ENCODE results near the gene CAPN5. TPM values are rescaled to one million over a fixed set of nuclear protein-coding genes. Genes with fewer than 3 reads are reported as not detected.
"Not testable (repeated sequence)": the region's sequence is repeated elsewhere in the genome, so short reads cannot be mapped to it uniquely, and the experiment has no call there.

CAPN5 gene
- total RNA-seq, 4 donors from 2014 or later, result 4.0 to 11.3 (median 6.0) TPM

DNA sequence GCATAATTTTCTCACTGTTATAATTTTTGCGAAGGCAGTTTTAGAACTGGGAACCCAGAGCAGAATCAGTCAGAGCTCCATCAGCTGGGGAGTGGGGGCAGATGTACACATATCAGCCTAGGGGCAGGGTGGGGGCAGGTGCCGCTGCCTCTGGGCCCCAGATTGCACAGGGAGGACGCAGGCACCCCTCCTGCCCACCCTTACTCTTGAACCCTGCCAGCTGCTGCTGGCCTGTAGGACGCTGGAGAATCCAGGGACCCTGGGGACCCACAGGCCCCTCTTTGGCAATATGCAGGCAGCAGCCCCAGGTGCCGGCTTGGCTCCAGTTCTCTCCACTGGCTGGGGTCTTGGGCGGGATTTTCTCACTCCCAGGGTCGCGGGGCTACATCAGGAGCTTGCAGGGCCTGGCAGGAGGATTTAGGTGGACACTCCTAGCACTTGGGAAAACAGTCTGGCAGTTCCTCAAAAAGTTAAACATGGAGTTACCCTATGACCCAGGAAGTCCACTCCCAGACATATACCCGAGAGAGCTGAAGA is 8.8 kb upstream of the CAPN5 start:
- WGBS, result 82% methylated on average over 2 of the region's 9 CpGs
- intact Hi-C loops (cut with DNase I), result no loop called here
- no peaks in the 10 kb centered on the region for H3K4me1 ChIP-seq
- H3K9me3 ChIP-seq, result peaks cover 0 to 20% (median 14%) of the 10 kb centered on the region in 4 donors
- no peak for TF ChIP-seq POLR2AphosphoS5 (IDR thresholded peaks at IDR 0.05)
- TF ChIP-seq, protein P1, sequence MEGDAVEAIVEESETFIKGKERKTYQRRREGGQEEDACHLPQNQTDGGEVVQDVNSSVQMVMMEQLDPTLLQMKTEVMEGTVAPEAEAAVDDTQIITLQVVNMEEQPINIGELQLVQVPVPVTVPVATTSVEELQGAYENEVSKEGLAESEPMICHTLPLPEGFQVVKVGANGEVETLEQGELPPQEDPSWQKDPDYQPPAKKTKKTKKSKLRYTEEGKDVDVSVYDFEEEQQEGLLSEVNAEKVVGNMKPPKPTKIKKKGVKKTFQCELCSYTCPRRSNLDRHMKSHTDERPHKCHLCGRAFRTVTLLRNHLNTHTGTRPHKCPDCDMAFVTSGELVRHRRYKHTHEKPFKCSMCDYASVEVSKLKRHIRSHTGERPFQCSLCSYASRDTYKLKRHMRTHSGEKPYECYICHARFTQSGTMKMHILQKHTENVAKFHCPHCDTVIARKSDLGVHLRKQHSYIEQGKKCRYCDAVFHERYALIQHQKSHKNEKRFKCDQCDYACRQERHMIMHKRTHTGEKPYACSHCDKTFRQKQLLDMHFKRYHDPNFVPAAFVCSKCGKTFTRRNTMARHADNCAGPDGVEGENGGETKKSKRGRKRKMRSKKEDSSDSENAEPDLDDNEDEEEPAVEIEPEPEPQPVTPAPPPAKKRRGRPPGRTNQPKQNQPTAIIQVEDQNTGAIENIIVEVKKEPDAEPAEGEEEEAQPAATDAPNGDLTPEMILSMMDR (IDR thresholded peaks at IDR 0.05), result no peak
- TF ChIP-seq POLR2A (IDR thresholded peaks at IDR 0.05; ENCODE audit: low read depth), result no peak
- no peak for TF ChIP-seq EP300 (IDR thresholded peaks at IDR 0.05)
- H3K27me3 ChIP-seq, result no peaks in the 10 kb centered on the region
- H3K27ac ChIP-seq (replicated peaks in 1 of 4), result no peak overlapping the region
- H3K4me3 ChIP-seq, result no peak overlapping the region
- H3K36me3 ChIP-seq, result no peaks in the 10 kb centered on the region
- DNase-seq (ENCODE audit: extremely low spot score), result no peak

DNA sequence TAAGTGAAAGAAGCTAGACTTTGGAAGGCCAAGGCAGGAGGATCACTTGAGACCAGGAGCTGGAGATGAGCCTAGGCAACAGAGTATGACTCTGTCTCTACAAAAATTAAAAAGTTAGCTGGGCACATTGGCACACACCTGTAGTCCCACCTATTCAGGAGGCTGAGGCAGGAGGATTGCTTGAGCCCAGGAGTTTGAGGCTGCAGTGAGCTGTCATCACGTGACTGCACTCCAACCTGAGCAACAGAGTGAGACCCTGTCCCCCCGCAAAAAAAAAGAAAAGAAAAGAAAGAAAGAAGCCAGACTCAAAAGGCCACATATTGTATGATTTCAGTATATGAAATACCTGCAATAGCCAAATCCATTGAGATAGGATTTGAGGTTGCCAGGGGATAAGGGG is 7.9 kb upstream of the CAPN5 start:
- intact Hi-C loops (cut with DNase I), result no loop called here
- no peak overlapping the region for H3K27ac ChIP-seq (replicated peaks in 1 of 4)
- H3K4me1 ChIP-seq, result no peaks in the 10 kb centered on the region
- H3K9me3 ChIP-seq, result peaks cover 0 to 20% (median 14%) of the 10 kb centered on the region in 4 donors
- no peaks in the 10 kb centered on the region for H3K36me3 ChIP-seq
- TF ChIP-seq EP300 (IDR thresholded peaks at IDR 0.05) (no peak), POLR2AphosphoS5 (IDR thresholded peaks at IDR 0.05) (no peak), POLR2A (IDR thresholded peaks at IDR 0.05; ENCODE audit: low read depth) (no peak)
- TF ChIP-seq, protein P1 (IDR thresholded peaks at IDR 0.05), result no peak
- H3K4me3 ChIP-seq, result no peak overlapping the region
- 81% methylated on average over 2 of the region's 2 CpGs for WGBS
- H3K27me3 ChIP-seq, result no peaks in the 10 kb centered on the region
- no peak for DNase-seq (ENCODE audit: extremely low spot score)

DNA sequence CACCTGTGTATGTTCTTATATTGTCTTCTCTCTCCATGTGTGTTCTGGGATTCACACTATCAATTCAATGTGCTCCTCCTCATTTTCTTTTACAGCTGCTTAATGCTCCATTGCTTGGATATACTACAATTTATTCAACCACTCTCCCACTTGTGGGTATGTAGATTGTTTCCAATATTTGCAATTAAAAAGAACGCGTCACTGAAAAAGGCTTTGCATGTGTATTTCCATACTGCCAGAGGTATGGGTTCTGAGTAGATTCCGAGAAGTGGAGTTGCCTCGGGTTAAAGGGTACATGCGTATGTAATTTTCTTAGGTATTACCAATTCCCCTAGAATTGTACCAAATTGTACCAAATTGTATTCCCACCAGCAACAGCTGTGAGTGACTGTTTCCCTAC is 7.0 kb upstream of the CAPN5 start:
- Histone ChIP-seq H3K27ac (replicated peaks in 1 of 4) (no peak overlapping the region), H3K27me3 (no peaks in the 10 kb centered on the region), H3K36me3 (no peaks in the 10 kb centered on the region), H3K9me3 (peaks cover 0 to 20% (median 14%) of the 10 kb centered on the region in 4 donors), H3K4me1 (no peaks in the 10 kb centered on the region), H3K4me3 (no peak overlapping the region)
- WGBS, result 93% methylated on average over 5 of the region's 5 CpGs
- intact Hi-C loops (cut with DNase I), result no loop called here
- DNase-seq (ENCODE audit: extremely low spot score), result no peak
- no peak for TF ChIP-seq POLR2A (IDR thresholded peaks at IDR 0.05; ENCODE audit: low read depth)
- no peak for TF ChIP-seq POLR2AphosphoS5 (IDR thresholded peaks at IDR 0.05)
- TF ChIP-seq, protein P1 (IDR thresholded peaks at IDR 0.05), result no peak
- TF ChIP-seq EP300 (IDR thresholded peaks at IDR 0.05), result no peak

DNA sequence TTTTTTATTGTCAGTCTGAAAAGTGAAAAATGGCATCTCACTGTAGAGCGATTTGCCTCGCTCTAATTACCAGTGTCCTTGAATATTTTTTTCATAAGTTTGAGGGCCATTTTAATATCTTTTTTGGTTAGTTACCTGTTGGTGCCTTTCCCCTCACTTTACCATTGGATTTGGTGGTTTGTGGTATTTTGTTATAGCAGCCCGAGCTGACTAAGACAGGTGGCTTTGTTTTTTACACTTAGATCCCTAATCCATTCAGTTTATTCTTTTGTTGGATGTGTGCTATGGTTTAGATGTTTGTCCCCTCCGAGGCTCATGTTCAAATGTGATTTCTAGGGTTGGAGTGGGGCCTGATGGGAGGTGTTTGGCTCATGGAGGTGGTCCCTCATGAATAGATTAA is 6.5 kb upstream of the CAPN5 start:
- WGBS, result 83% methylated on average over 4 of the region's 4 CpGs
- TF ChIP-seq, protein P1 (IDR thresholded peaks at IDR 0.05), result no peak
- no peak for TF ChIP-seq POLR2AphosphoS5 (IDR thresholded peaks at IDR 0.05)
- no peak for TF ChIP-seq EP300 (IDR thresholded peaks at IDR 0.05)
- no peak for TF ChIP-seq POLR2A (IDR thresholded peaks at IDR 0.05; ENCODE audit: low read depth)

DNA sequence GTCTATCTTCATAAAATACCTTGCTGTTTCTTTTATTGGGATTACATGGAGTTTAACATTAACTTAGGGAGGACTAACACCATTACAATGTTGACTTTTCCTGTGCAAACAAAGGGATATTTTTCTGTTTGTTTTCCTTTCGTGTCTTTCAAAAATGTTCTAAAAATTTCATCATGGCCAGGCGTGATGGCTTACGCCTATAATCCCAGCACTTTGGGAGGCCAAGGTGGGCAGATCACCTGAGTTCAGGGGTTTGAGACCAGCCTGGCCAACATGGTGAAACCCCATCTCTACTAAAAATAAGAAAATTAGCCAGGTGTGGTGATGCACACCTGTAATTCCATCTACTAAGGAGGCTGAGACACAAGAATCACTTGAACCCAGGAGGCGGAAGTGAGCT is 5.5 kb upstream of the CAPN5 start:
- 96% methylated on average over 4 of the region's 4 CpGs for WGBS
- H3K9me3 ChIP-seq, result peaks cover 0 to 14% (median 10%) of the 10 kb centered on the region in 4 donors
- DNase-seq (ENCODE audit: extremely low spot score); intact Hi-C loops (cut with DNase I); H3K27ac ChIP-seq (replicated peaks in 1 of 4); H3K4me3 ChIP-seq; H3K36me3 ChIP-seq; H3K27me3 ChIP-seq: not testable (repeated sequence)
- peaks cover 4 to 10% (median 8%) of the 10 kb centered on the region in 4 donors for H3K4me1 ChIP-seq

More for the DNA sequence above, 6.5 kb upstream of the CAPN5 start:
- Histone ChIP-seq H3K9me3 (peaks cover 0 to 20% (median 14%) of the 10 kb centered on the region in 4 donors), H3K27me3 (no peaks in the 10 kb centered on the region), H3K4me3 (no peak overlapping the region), H3K36me3 (no peaks in the 10 kb centered on the region), H3K27ac (replicated peaks in 1 of 4) (no peak overlapping the region), H3K4me1 (no peaks in the 10 kb centered on the region)
- intact Hi-C loops (cut with DNase I), result no loop called here
- DNase-seq (ENCODE audit: extremely low spot score), result no peak
